ENCODE data around the gene MYRF.

Gene MYRF

GRCh38 chr11:61773809-61774208, 21.4 kb downstream of the MYRF start:
- no peak overlapping the region for H3K27ac ChIP-seq (ENCODE audit: low read length)

GRCh38 chr11:61774411-61774810, 22.0 kb downstream of the MYRF start:
- H3K36me3 ChIP-seq (ENCODE audit: control insufficient read depth in 1 of 2, insufficient read depth in 2 of 2, low read length in 2 of 2) = no peaks in the 10 kb centered on the region
- H3K27ac ChIP-seq (ENCODE audit: low read length) = no peak overlapping the region
- H3K27me3 ChIP-seq (ENCODE audit: low read depth, low read length) = no peaks in the 10 kb centered on the region
- no peaks in the 10 kb centered on the region for H3K9me3 ChIP-seq (ENCODE audit: control insufficient read depth in 1 of 2, low read length in 2 of 2)
- peaks cover 0 to 12% of the 10 kb centered on the region in 2 donors for H3K4me1 ChIP-seq (ENCODE audit: control insufficient read depth in 1 of 2, insufficient read depth in 2 of 2, low read length in 2 of 2)
- H3K4me3 ChIP-seq (ENCODE audit: low read depth in 1 of 2, low read length in 2 of 2) = no peak overlapping the region

More at GRCh38 chr11:61773809-61774208, 21.4 kb downstream of the MYRF start:
- H3K27me3 ChIP-seq (ENCODE audit: low read depth, low read length) = no peaks in the 10 kb centered on the region
- no peak overlapping the region for H3K4me3 ChIP-seq (ENCODE audit: low read depth in 1 of 2, low read length in 2 of 2)
- H3K9me3 ChIP-seq (ENCODE audit: control insufficient read depth in 1 of 2, low read length in 2 of 2) = no peaks in the 10 kb centered on the region
- no peaks in the 10 kb centered on the region for H3K36me3 ChIP-seq (ENCODE audit: control insufficient read depth in 1 of 2, insufficient read depth in 2 of 2, low read length in 2 of 2)
- peaks cover 0 to 12% of the 10 kb centered on the region in 2 donors for H3K4me1 ChIP-seq (ENCODE audit: control insufficient read depth in 1 of 2, insufficient read depth in 2 of 2, low read length in 2 of 2)

GRCh38 chr11:61775106-61775505, 22.7 kb downstream of the MYRF start:
- peaks cover 0 to 12% of the 10 kb centered on the region in 2 donors for H3K4me1 ChIP-seq (ENCODE audit: control insufficient read depth in 1 of 2, insufficient read depth in 2 of 2, low read length in 2 of 2)

GRCh38 chr11:61775606-61776554, 23.4 kb downstream of the MYRF start:
- Histone ChIP-seq H3K4me1 (ENCODE audit: control insufficient read depth in 1 of 2, insufficient read depth in 2 of 2, low read length in 2 of 2) (peaks cover 0 to 12% of the 10 kb centered on the region in 2 donors), H3K27ac (ENCODE audit: low read length) (no peak overlapping the region), H3K4me3 (ENCODE audit: low read depth in 1 of 2, low read length in 2 of 2) (no peak overlapping the region), H3K27me3 (ENCODE audit: low read depth, low read length) (no peaks in the 10 kb centered on the region), H3K9me3 (ENCODE audit: control insufficient read depth in 1 of 2, low read length in 2 of 2) (no peaks in the 10 kb centered on the region), H3K36me3 (ENCODE audit: control insufficient read depth in 1 of 2, insufficient read depth in 2 of 2, low read length in 2 of 2) (no peaks in the 10 kb centered on the region)

More at GRCh38 chr11:61775106-61775505, 22.7 kb downstream of the MYRF start:
- no peaks in the 10 kb centered on the region for H3K9me3 ChIP-seq (ENCODE audit: control insufficient read depth in 1 of 2, low read length in 2 of 2)
- no peaks in the 10 kb centered on the region for H3K27me3 ChIP-seq (ENCODE audit: low read depth, low read length)
- no peak overlapping the region for H3K27ac ChIP-seq (ENCODE audit: low read length)
- H3K4me3 ChIP-seq (ENCODE audit: low read depth in 1 of 2, low read length in 2 of 2) = no peak overlapping the region
- H3K36me3 ChIP-seq (ENCODE audit: control insufficient read depth in 1 of 2, insufficient read depth in 2 of 2, low read length in 2 of 2) = no peaks in the 10 kb centered on the region

- Histone ChIP-seq H3K4me1 (ENCODE audit: control insufficient read depth in 1 of 2, insufficient read depth in 2 of 2, low read length in 2 of 2) (peaks cover 0 to 12% of the 10 kb centered on the region in 2 donors), H3K4me3 (ENCODE audit: low read depth in 1 of 2, low read length in 2 of 2) (no peak overlapping the region), H3K27me3 (ENCODE audit: low read depth, low read length) (no peaks in the 10 kb centered on the region), H3K36me3 (ENCODE audit: control insufficient read depth in 1 of 2, insufficient read depth in 2 of 2, low read length in 2 of 2) (no peaks in the 10 kb centered on the region), H3K9me3 (ENCODE audit: control insufficient read depth in 1 of 2, low read length in 2 of 2) (no peaks in the 10 kb centered on the region), H3K27ac (ENCODE audit: low read length) (no peak overlapping the region)
Measured at GRCh38 chr11:61776561-61777075, 24.2 kb downstream of the MYRF start.

GRCh38 chr11:61777234-61778090, 25.0 kb downstream of the MYRF start:
- no peaks in the 10 kb centered on the region for H3K9me3 ChIP-seq (ENCODE audit: control insufficient read depth in 1 of 2, low read length in 2 of 2)
- peak overlapping the region in 1 of 2 donors; percentile 38 for H3K4me3 ChIP-seq (ENCODE audit: low read depth in 1 of 2, low read length in 2 of 2)
- H3K27ac ChIP-seq (ENCODE audit: low read length) = no peak overlapping the region
- H3K27me3 ChIP-seq (ENCODE audit: low read depth, low read length) = no peaks in the 10 kb centered on the region
- H3K4me1 ChIP-seq (ENCODE audit: control insufficient read depth in 1 of 2, insufficient read depth in 2 of 2, low read length in 2 of 2) = peaks cover 0 to 12% of the 10 kb centered on the region in 2 donors
- no peaks in the 10 kb centered on the region for H3K36me3 ChIP-seq (ENCODE audit: control insufficient read depth in 1 of 2, insufficient read depth in 2 of 2, low read length in 2 of 2)

- no peaks in the 10 kb centered on the region for H3K27me3 ChIP-seq (ENCODE audit: low read depth, low read length)
- H3K9me3 ChIP-seq (ENCODE audit: control insufficient read depth in 1 of 2, low read length in 2 of 2) = no peaks in the 10 kb centered on the region
- peaks cover 0 to 4% of the 10 kb centered on the region in 2 donors for H3K36me3 ChIP-seq (ENCODE audit: control insufficient read depth in 1 of 2, insufficient read depth in 2 of 2, low read length in 2 of 2)
- peaks cover 0 to 12% of the 10 kb centered on the region in 2 donors for H3K4me1 ChIP-seq (ENCODE audit: control insufficient read depth in 1 of 2, insufficient read depth in 2 of 2, low read length in 2 of 2)
- no peak overlapping the region for H3K4me3 ChIP-seq (ENCODE audit: low read depth in 1 of 2, low read length in 2 of 2)
- no peak overlapping the region for H3K27ac ChIP-seq (ENCODE audit: low read length)
Measured at GRCh38 chr11:61778357-61778886, 26.0 kb downstream of the MYRF start.

- Histone ChIP-seq H3K27ac (ENCODE audit: low read length) (no peak overlapping the region), H3K9me3 (ENCODE audit: control insufficient read depth in 1 of 2, low read length in 2 of 2) (no peaks in the 10 kb centered on the region), H3K4me1 (ENCODE audit: control insufficient read depth in 1 of 2, insufficient read depth in 2 of 2, low read length in 2 of 2) (peaks cover 0 to 12% of the 10 kb centered on the region in 2 donors), H3K4me3 (ENCODE audit: low read depth in 1 of 2, low read length in 2 of 2) (no peak overlapping the region), H3K36me3 (ENCODE audit: control insufficient read depth in 1 of 2, insufficient read depth in 2 of 2, low read length in 2 of 2) (peaks cover 0 to 6% of the 10 kb centered on the region in 2 donors), H3K27me3 (ENCODE audit: low read depth, low read length) (no peaks in the 10 kb centered on the region)
Measured at GRCh38 chr11:61778920-61779650, 26.6 kb downstream of the MYRF start.

- Histone ChIP-seq H3K36me3 (ENCODE audit: control insufficient read depth in 1 of 2, insufficient read depth in 2 of 2, low read length in 2 of 2) (peaks cover 0 to 14% of the 10 kb centered on the region in 2 donors), H3K27ac (ENCODE audit: low read length) (no peak overlapping the region), H3K4me1 (ENCODE audit: control insufficient read depth in 1 of 2, insufficient read depth in 2 of 2, low read length in 2 of 2) (peaks cover 0 to 12% of the 10 kb centered on the region in 2 donors), H3K9me3 (ENCODE audit: control insufficient read depth in 1 of 2, low read length in 2 of 2) (no peaks in the 10 kb centered on the region), H3K4me3 (ENCODE audit: low read depth in 1 of 2, low read length in 2 of 2) (no peak overlapping the region), H3K27me3 (ENCODE audit: low read depth, low read length) (no peaks in the 10 kb centered on the region)
Measured at GRCh38 chr11:61779666-61780525, 27.5 kb downstream of the MYRF start.
